ENCODE data around the gene PELI3. TPM values are rescaled to one million over a fixed set of nuclear protein-coding genes. Genes with fewer than 3 reads are reported as not detected.
"Not testable (repeated sequence)": the region's sequence is repeated elsewhere in the genome, so short reads cannot be mapped to it uniquely, and the experiment has no call there.

The PELI3 gene
- total RNA-seq, 1 donor from 2014 or later = 9.4 TPM

DNA sequence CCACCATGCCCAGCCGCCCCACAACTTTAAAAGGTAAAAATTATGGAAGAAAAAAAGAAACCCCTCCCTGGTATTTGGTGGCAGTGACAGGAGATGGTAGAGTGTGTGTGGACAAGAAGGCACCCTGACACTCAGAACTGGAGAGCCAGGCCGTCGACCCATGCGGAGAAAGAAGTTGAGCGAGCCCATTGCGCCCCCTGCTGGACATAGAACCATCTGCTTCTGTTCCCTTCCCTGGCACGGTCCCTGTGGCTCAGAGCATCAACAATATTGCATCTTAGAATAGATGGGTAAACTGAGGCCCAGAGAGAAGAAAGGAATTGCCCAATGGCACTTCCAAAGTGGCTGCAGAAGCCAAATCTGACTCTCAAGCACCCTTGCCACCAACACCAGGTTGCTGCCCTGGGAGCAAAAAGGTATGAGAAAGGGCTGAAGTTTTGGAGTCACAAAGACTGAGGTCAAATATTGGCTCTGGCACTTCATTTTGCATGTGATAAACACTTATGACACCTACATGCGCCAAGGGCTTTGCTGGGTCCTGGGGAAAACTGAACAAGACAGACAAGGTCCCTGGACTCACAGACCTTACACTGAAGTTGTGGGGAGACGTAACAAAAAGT lies 36.6 kb upstream of the PELI3 start:
- H3K4me3 ChIP-seq (ENCODE audit: low read length in 3 of 3) = no peak overlapping the region
- peaks cover 3% of the 10 kb centered on the region in 3 donors for H3K36me3 ChIP-seq (ENCODE audit: control insufficient read depth in 3 of 3, insufficient read depth in 3 of 3, low read length in 3 of 3)
- no peaks in the 10 kb centered on the region for H3K4me1 ChIP-seq (ENCODE audit: control insufficient read depth in 3 of 3, insufficient read depth in 3 of 3, low read length in 3 of 3)
- H3K9me3 ChIP-seq (ENCODE audit: control insufficient read depth in 3 of 3, low read length in 3 of 3) = no peaks in the 10 kb centered on the region
- H3K27ac ChIP-seq (ENCODE audit: low read depth, low read length) = no peak overlapping the region
- H3K9ac ChIP-seq (ENCODE audit: low read depth in 1 of 3, low read length in 3 of 3) = no peak overlapping the region
- H3K27me3 ChIP-seq (ENCODE audit: control insufficient read depth in 3 of 3, insufficient read depth in 3 of 3, low read length in 3 of 3) = peaks cover 0 to 10% (median 6%) of the 10 kb centered on the region in 3 donors

DNA sequence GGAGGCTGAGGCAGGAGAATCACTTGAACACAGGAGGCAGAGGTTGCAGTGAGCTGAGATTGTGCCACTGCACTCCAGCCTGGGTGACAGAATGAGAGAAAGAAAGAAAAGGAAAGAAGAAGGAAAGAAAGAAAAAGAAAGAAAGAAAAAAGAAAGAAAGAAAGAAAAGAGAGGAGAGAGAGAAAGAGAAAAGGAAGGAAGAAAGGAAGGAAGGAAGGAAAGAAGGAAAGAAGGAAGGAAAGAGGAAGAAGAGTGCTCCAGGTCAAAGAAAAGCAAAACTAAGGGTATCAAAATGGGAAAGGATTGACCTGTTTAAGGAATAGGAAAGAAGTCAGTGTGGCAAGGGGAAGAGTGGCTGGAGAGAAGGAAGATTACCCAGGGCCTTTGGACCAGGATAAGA lies 35.4 kb upstream of the PELI3 start:
- H3K27ac ChIP-seq (ENCODE audit: low read depth, low read length); H3K4me3 ChIP-seq (ENCODE audit: low read length in 3 of 3); H3K9ac ChIP-seq (ENCODE audit: low read depth in 1 of 3, low read length in 3 of 3); H3K4me1 ChIP-seq (ENCODE audit: control insufficient read depth in 3 of 3, insufficient read depth in 3 of 3, low read length in 3 of 3); H3K9me3 ChIP-seq (ENCODE audit: control insufficient read depth in 3 of 3, low read length in 3 of 3); H3K27me3 ChIP-seq (ENCODE audit: control insufficient read depth in 3 of 3, insufficient read depth in 3 of 3, low read length in 3 of 3): not testable (repeated sequence)
- peaks cover 13 to 15% (median 15%) of the 10 kb centered on the region in 3 donors for H3K36me3 ChIP-seq (ENCODE audit: control insufficient read depth in 3 of 3, insufficient read depth in 3 of 3, low read length in 3 of 3)

DNA sequence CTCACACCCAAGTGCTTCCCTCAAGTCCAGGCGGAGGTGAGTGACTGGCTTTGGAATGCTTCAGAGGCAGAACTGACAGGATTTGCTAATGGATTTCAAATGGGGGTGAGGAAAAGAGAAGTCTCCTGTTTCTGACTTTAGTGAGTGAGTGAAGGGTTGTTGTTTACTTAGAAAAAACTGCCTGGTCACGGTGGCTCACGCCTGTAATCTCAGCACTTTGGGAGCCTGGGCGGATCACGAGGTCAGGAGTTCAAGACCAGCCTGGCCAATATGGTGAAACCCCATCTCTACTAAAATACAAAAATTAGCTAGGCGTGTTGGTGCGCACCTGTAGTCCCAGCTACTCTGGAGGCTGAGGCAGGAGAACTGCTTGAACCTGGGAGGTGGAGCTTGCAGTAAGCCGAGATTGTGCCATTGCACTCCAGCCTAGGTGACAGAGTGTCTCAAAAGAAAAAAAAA lies 34.8 kb upstream of the PELI3 start:
- H3K4me1 ChIP-seq (ENCODE audit: control insufficient read depth in 3 of 3, insufficient read depth in 3 of 3, low read length in 3 of 3); H3K9me3 ChIP-seq (ENCODE audit: control insufficient read depth in 3 of 3, low read length in 3 of 3); H3K9ac ChIP-seq (ENCODE audit: low read depth in 1 of 3, low read length in 3 of 3); H3K27me3 ChIP-seq (ENCODE audit: control insufficient read depth in 3 of 3, insufficient read depth in 3 of 3, low read length in 3 of 3); H3K27ac ChIP-seq (ENCODE audit: low read depth, low read length); H3K4me3 ChIP-seq (ENCODE audit: low read length in 3 of 3): not testable (repeated sequence)
- peaks cover 16 to 21% (median 19%) of the 10 kb centered on the region in 3 donors for H3K36me3 ChIP-seq (ENCODE audit: control insufficient read depth in 3 of 3, insufficient read depth in 3 of 3, low read length in 3 of 3)

DNA sequence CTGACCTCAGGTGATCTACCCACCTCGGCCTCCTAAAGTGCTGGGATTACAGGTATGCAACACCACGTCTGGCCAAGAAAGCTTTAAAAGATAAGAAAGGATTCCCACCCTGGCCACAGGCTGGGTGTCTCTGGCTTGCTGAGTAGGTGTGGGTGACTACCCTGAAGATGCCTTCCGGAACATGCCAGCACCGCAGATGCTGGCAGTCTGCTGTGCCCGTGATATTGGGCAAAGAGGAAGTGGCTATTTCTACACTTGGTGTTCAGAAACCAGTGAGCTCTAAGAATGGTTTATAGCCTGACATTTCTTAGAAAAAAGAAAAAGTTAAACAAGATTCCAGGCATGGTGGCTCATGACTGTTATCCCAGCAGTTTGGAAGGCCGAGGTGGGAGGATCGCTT lies 34.1 kb upstream of the PELI3 start:
- peaks cover 0 to 5% (median 0%) of the 10 kb centered on the region in 3 donors for H3K4me1 ChIP-seq (ENCODE audit: control insufficient read depth in 3 of 3, insufficient read depth in 3 of 3, low read length in 3 of 3)
- H3K36me3 ChIP-seq (ENCODE audit: control insufficient read depth in 3 of 3, insufficient read depth in 3 of 3, low read length in 3 of 3) = peaks cover 16 to 24% (median 21%) of the 10 kb centered on the region in 3 donors
- no peak overlapping the region for H3K9ac ChIP-seq (ENCODE audit: low read depth in 1 of 3, low read length in 3 of 3)
- H3K4me3 ChIP-seq (ENCODE audit: low read length in 3 of 3) = no peak overlapping the region
- H3K27me3 ChIP-seq (ENCODE audit: control insufficient read depth in 3 of 3, insufficient read depth in 3 of 3, low read length in 3 of 3) = no peaks in the 10 kb centered on the region
- no peak overlapping the region for H3K27ac ChIP-seq (ENCODE audit: low read depth, low read length)
- H3K9me3 ChIP-seq (ENCODE audit: control insufficient read depth in 3 of 3, low read length in 3 of 3) = no peaks in the 10 kb centered on the region

DNA sequence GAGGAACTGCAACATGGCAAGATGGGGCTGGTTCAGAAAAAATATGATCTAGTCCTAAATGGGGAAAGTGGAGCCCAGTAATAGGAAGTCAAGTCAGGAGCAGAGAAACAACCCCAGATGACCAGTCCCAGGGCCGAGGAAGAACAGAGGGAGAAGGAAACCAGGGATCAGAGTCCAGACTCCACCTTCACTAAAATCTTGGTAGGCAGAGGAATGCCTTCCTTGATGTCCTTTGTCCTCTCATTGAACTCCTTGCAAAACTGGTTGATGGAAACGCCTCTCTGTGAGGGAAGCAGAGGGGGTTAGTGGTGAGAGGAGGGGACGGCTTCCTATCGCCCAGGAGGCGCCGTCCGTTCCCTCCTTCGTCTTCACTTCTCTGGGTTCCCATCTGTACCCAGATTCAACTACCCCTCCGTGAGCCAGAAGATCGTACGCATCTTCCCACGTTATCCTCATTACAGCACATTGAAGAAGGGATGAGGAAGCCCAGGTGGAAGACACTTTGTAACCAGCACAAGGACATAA lies 28.7 kb upstream of the PELI3 start:
- Histone ChIP-seq H3K27ac (ENCODE audit: low read depth, low read length) (peak overlapping the region; percentile 82), H3K36me3 (ENCODE audit: control insufficient read depth in 3 of 3, insufficient read depth in 3 of 3, low read length in 3 of 3) (peaks cover 16 to 24% (median 20%) of the 10 kb centered on the region in 3 donors), H3K27me3 (ENCODE audit: control insufficient read depth in 3 of 3, insufficient read depth in 3 of 3, low read length in 3 of 3) (no peaks in the 10 kb centered on the region), H3K4me3 (ENCODE audit: low read length in 3 of 3) (peak overlapping the region; percentile 81 to 95 (median 86)), H3K9me3 (ENCODE audit: control insufficient read depth in 3 of 3, low read length in 3 of 3) (no peaks in the 10 kb centered on the region), H3K4me1 (ENCODE audit: control insufficient read depth in 3 of 3, insufficient read depth in 3 of 3, low read length in 3 of 3) (peaks cover 7 to 17% (median 9%) of the 10 kb centered on the region in 3 donors), H3K9ac (ENCODE audit: low read depth in 1 of 3, low read length in 3 of 3) (peak overlapping the region; percentile 77 to 89 (median 87))

DNA sequence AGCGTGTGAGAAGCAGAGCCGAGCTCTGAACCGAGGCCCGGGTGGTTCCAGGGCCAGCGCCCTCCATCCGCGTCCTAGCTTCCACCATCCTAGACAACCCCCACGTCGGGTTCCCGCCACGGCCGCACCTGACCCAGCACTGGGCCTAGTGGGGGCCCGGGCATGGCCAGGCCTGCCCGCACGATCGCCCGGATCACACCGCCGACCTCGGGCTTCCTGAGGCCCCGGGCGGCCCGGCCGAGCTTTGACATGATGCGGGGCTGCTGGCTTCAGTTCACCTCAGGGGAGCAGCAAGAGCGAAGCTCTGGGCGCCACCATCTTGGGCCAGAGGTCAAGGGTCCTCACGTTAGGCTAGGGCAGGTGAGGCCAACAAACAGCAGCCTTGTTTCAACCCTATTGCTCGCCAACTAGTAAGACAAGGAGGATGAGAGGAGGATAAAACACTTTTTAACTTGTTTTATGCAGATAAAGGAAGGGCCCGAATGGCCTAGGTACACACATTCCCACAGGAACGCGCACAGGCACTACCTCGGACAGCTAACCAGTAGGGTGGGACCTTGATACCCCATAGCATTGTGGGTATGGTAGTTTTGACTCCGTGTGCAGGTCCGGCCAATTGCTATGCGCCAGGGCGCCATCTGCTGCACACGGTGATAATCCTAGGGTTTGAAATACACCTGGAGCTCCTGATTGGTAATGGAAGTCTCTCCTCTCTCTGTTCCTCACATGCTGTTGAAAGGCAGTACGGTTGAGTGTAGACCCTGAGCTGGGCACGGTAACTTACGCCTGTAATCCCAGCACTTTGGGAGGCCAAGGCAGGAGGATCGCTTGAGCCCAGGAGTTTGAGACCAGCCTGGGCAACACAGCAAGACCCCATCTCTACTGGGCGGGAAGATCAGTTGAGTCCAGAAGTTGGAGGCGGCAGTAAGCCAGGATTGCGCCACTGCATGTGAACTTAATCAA lies 27.9 kb upstream of the PELI3 start, which contains the start of gene MRPL11:
MRPL11 (minus strand) TSS at position 345 of the 963 bp plus-strand sequence; CDS start at position 251, 94 bp downstream.
- Histone ChIP-seq H3K27me3 (ENCODE audit: control insufficient read depth in 3 of 3, insufficient read depth in 3 of 3, low read length in 3 of 3) (no peaks in the 10 kb centered on the region), H3K36me3 (ENCODE audit: control insufficient read depth in 3 of 3, insufficient read depth in 3 of 3, low read length in 3 of 3) (peaks cover 16 to 24% (median 20%) of the 10 kb centered on the region in 3 donors), H3K4me3 (ENCODE audit: low read length in 3 of 3) (peak within 1 kb of the TSS; percentile 81 to 95 (median 86)), H3K9ac (ENCODE audit: low read depth in 1 of 3, low read length in 3 of 3) (peak within 1 kb of the TSS; percentile 77 to 89 (median 87)), H3K9me3 (ENCODE audit: control insufficient read depth in 3 of 3, low read length in 3 of 3) (peaks cover 0 to 2% (median 0%) of the 10 kb centered on the region in 3 donors), H3K4me1 (ENCODE audit: control insufficient read depth in 3 of 3, insufficient read depth in 3 of 3, low read length in 3 of 3) (peaks cover 7 to 17% (median 9%) of the 10 kb centered on the region in 3 donors), H3K27ac (ENCODE audit: low read depth, low read length) (peak within 1 kb of the TSS; percentile 82)

DNA sequence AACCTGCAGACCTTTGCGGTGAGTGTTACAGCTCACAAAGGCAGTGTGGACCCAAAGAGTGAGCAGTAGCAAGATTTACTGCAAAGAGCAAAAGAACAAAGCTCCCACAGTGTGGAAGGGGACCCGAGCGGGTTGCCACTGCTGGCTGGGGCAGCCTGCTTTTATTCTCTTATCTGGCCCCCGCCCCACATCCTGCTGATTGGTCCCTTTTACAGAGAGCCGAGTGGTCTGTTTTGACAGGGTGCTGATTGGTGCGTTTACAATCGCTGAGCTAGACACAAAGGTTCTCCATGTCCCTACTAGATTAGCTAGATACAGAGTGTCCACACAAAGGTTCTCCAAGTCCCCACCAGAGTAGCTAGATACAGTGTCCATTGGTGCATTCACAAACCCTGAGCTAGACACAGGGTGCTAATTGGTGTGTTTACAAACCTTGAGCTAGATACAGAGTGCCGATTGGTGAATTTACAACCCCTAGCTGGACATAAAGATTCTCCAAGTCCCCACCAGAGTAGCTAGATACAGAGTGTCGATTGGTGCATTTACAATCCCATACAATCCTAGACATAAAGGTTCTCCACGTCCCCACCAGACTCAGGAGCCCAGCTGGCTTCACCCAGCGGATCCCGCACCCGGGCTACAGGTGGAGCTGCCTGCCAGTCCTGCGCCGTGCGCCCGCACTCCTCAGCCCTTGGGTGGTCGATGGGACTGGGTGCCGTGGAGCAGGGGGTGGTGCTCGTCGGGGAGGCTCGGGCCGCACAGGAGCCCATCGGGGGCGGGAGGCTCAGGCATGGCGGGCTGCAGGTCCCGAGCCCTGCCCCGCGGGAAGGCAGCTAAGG lies 26.4 kb upstream of the PELI3 start:
- H3K27me3 ChIP-seq (ENCODE audit: control insufficient read depth in 3 of 3, insufficient read depth in 3 of 3, low read length in 3 of 3); H3K9me3 ChIP-seq (ENCODE audit: control insufficient read depth in 3 of 3, low read length in 3 of 3); H3K4me3 ChIP-seq (ENCODE audit: low read length in 3 of 3); H3K27ac ChIP-seq (ENCODE audit: low read depth, low read length); H3K9ac ChIP-seq (ENCODE audit: low read depth in 1 of 3, low read length in 3 of 3): not testable (repeated sequence)
- H3K4me1 ChIP-seq (ENCODE audit: control insufficient read depth in 3 of 3, insufficient read depth in 3 of 3, low read length in 3 of 3) = peaks cover 7 to 17% (median 9%) of the 10 kb centered on the region in 3 donors
- H3K36me3 ChIP-seq (ENCODE audit: control insufficient read depth in 3 of 3, insufficient read depth in 3 of 3, low read length in 3 of 3) = peaks cover 11 to 19% (median 18%) of the 10 kb centered on the region in 3 donors

DNA sequence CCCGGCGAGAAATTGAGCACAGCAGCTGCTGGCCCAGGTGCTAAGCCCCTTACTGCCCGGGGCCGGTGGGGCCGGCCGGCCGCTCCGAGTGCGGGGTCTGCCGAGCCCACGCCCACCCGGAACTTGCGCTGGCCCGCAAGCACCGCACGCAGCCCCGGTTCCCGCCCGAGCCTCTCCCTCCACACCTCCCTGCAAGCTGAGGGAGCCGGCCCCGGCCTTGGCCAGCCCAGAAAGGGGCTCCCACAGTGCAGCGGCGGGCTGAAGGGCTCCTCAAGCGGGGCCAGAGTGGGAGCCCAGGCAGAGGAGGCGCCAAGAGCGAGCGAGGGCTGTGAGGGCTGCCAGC lies 25.8 kb upstream of the PELI3 start:
- H3K27ac ChIP-seq (ENCODE audit: low read depth, low read length); H3K9ac ChIP-seq (ENCODE audit: low read depth in 1 of 3, low read length in 3 of 3); H3K4me3 ChIP-seq (ENCODE audit: low read length in 3 of 3); H3K9me3 ChIP-seq (ENCODE audit: control insufficient read depth in 3 of 3, low read length in 3 of 3); H3K27me3 ChIP-seq (ENCODE audit: control insufficient read depth in 3 of 3, insufficient read depth in 3 of 3, low read length in 3 of 3): not testable (repeated sequence)
- Histone ChIP-seq H3K4me1 (ENCODE audit: control insufficient read depth in 3 of 3, insufficient read depth in 3 of 3, low read length in 3 of 3) (peaks cover 7 to 17% (median 9%) of the 10 kb centered on the region in 3 donors), H3K36me3 (ENCODE audit: control insufficient read depth in 3 of 3, insufficient read depth in 3 of 3, low read length in 3 of 3) (peaks cover 6 to 13% (median 13%) of the 10 kb centered on the region in 3 donors)

DNA sequence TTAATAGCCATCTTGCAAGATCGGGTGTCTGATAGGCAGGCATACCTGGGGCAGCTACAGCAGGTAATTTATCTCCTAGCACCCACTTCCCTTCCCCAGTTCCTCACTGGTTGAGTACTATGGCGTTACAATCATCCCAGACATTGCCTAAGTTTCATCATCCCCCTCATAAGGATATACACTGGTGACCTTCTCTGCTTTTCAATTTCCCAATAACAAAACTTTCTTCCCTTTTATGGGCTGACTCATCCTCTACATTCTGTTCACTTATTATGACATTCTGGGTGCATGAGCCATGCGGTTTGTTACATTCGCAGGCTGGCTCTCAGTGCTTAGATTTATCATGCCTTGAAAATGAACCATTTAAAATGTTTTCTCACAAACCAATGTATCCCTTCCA lies 23.1 kb upstream of the PELI3 start:
- Histone ChIP-seq H3K4me3 (ENCODE audit: low read length in 3 of 3) (no peak overlapping the region), H3K27me3 (ENCODE audit: control insufficient read depth in 3 of 3, insufficient read depth in 3 of 3, low read length in 3 of 3) (no peaks in the 10 kb centered on the region), H3K27ac (ENCODE audit: low read depth, low read length) (no peak overlapping the region), H3K36me3 (ENCODE audit: control insufficient read depth in 3 of 3, insufficient read depth in 3 of 3, low read length in 3 of 3) (no peaks in the 10 kb centered on the region), H3K4me1 (ENCODE audit: control insufficient read depth in 3 of 3, insufficient read depth in 3 of 3, low read length in 3 of 3) (peaks cover 0 to 3% (median 2%) of the 10 kb centered on the region in 3 donors), H3K9ac (ENCODE audit: low read depth in 1 of 3, low read length in 3 of 3) (no peak overlapping the region), H3K9me3 (ENCODE audit: control insufficient read depth in 3 of 3, low read length in 3 of 3) (peaks cover 0 to 2% (median 0%) of the 10 kb centered on the region in 3 donors)
